Measurements from ENCODE around the gene PIK3R3. TPM values are rescaled to one million over a fixed set of nuclear protein-coding genes. Genes with fewer than 3 reads are reported as not detected.

PIK3R3 gene
- total and polyA plus RNA-seq, 3 donors from 2014 or later: 40.8 to 56.8 (median 46.1) TPM

DNA sequence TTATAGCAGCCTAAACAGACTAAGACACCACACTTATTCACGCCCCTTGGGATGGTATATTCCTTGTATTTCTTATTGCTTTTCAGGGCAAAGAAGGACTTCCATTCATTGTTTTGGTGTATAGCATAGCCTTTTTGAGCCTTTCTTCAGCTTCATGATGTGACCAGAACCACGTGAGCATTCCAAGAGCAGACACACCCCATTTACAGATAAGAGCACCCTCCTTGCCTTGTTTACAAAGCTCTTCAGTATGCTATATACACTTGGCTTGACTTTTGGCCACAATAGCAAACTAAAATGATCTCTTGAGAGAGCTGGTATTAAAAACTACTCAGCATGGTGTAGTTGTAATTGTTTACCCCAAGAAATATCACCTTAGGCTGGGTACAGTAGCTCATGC, 78.7 kb downstream of the PIK3R3 start:
- intact Hi-C loops (cut with DNase I; ENCODE audit: low total_unique reads): no loop called here
- Histone ChIP-seq H3K36me3 (ENCODE audit: low read depth, missing control alignments) (no peaks in the 10 kb centered on the region), H3K4me1 (no peaks in the 10 kb centered on the region), H3K9me3 (no peaks in the 10 kb centered on the region), H3K4me3 (no peak overlapping the region), H3K27ac (no peak overlapping the region), H3K27me3 (no peaks in the 10 kb centered on the region)
- WGBS, 2 donors: 69 to 82% methylated on average over 2 of the region's 2 CpGs
- TF ChIP-seq POLR2A (IDR thresholded peaks at IDR 0.05): no peak
- TF ChIP-seq, protein P1, sequence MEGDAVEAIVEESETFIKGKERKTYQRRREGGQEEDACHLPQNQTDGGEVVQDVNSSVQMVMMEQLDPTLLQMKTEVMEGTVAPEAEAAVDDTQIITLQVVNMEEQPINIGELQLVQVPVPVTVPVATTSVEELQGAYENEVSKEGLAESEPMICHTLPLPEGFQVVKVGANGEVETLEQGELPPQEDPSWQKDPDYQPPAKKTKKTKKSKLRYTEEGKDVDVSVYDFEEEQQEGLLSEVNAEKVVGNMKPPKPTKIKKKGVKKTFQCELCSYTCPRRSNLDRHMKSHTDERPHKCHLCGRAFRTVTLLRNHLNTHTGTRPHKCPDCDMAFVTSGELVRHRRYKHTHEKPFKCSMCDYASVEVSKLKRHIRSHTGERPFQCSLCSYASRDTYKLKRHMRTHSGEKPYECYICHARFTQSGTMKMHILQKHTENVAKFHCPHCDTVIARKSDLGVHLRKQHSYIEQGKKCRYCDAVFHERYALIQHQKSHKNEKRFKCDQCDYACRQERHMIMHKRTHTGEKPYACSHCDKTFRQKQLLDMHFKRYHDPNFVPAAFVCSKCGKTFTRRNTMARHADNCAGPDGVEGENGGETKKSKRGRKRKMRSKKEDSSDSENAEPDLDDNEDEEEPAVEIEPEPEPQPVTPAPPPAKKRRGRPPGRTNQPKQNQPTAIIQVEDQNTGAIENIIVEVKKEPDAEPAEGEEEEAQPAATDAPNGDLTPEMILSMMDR (IDR thresholded peaks at IDR 0.05): no peak
- no peak for DNase-seq

DNA sequence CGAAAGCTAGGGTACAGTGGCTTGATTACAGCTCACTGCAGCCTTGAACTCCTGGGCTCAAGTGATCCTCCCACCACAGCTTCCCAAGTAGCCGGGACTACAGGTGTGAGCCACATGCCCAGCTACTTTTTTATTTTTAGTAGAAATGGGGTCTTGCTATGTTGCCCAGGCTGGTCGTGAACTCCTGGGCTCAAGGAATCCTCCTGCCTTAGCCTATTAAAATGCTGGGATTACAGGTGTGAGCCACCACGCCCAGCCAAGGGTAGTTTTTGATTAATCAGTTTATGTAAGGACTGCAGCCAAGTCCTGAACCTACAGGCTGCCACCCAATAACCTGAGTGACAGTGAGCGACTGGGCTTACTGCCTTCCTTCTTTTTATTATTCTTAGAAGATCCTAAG, 88.3 kb downstream of the PIK3R3 start:
- WGBS, 2 donors: 77 to 84% methylated on average over 5 of the region's 5 CpGs
- Histone ChIP-seq H3K27ac (no peak overlapping the region), H3K4me1 (peaks cover 14% of the 10 kb centered on the region), H3K9me3 (no peaks in the 10 kb centered on the region), H3K4me3 (no peak overlapping the region), H3K36me3 (ENCODE audit: low read depth, missing control alignments) (no peaks in the 10 kb centered on the region), H3K27me3 (no peaks in the 10 kb centered on the region)
- no peak for DNase-seq
- TF ChIP-seq, protein P1 (IDR thresholded peaks at IDR 0.05): no peak
- no peak for TF ChIP-seq POLR2A (IDR thresholded peaks at IDR 0.05)
- intact Hi-C loops (cut with DNase I; ENCODE audit: low total_unique reads): no loop called here

DNA sequence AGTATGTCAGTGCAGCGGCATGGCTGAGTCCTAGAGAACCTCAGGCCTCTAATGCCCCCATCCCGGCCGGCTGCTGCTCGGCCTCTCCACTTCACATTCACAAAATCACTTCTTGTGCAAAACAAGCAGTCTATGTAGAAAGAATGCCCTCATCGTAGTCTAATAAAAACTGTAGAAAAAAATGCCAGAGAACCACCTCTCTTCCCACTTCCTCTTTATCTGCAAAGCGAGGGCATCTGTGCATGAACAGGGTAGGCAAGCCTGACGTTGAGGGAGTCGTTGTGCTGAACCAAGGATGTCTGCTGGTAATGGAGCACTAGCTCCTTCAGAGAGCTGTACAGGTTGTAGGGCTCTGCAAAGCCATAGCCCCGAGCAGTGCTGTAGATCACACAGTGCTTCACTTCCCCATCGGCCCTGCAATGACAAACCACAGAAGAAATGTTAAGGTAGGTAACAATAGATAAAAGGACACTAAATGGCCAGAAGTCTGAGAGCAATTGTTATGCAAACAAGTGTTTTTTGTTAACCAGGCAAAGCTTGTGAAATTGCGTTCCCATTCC, 88.9 kb downstream of the PIK3R3 start:
- intact Hi-C loops (cut with DNase I; ENCODE audit: low total_unique reads): no loop called here
- TF ChIP-seq POLR2A (IDR thresholded peaks at IDR 0.05): no peak
- TF ChIP-seq, protein P1 (IDR thresholded peaks at IDR 0.05): no peak
- 64 to 70% methylated on average over 11 of the region's 11 CpGs for WGBS, 2 donors
- Histone ChIP-seq H3K9me3 (no peaks in the 10 kb centered on the region), H3K36me3 (ENCODE audit: low read depth, missing control alignments) (no peaks in the 10 kb centered on the region), H3K27me3 (no peaks in the 10 kb centered on the region), H3K4me3 (no peak overlapping the region), H3K4me1 (peaks cover 14% of the 10 kb centered on the region), H3K27ac (no peak overlapping the region)
- no peak for DNase-seq

DNA sequence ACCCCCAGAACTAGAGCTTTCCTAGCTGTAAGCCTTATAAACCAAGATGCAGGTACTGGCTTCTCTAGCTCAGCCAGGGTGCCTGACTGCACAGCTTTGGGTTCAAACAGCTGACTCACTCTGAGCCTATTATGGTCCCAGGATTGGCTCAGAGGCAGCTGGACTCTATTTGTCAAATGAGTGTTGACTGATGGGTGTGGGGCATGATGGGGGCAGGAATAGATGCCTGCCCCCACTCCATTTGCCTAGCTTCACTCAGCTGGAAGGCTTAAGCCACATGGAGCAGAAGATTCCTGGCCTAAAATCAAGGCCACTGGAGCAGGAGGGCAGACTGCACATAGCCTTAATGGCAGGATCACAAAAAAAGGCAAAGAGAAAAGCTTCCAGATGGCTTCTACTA, 90.5 kb downstream of the PIK3R3 start:
- H3K27ac ChIP-seq: no peak overlapping the region
- no peak overlapping the region for H3K4me3 ChIP-seq

DNA sequence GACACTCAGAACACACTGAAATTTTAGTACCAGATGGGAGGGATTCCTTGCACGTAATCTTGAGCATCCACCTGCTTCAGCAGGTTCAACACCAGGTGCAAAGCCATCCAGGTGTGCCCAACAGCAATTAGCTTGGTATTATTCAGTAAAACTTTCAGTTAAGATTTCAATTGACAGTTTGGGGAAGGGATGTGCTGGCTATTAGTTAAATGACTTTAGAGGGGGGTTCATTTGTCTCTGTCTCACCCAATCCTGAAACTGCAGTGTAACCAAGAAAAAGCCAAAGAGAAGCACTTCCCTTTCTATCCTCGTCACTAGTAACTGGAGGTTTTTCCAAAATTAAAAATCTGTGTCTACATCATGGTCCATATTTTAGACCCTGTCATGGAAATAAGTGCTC, 90.9 kb downstream of the PIK3R3 start:
- Histone ChIP-seq H3K4me3 (no peak overlapping the region), H3K27ac (no peak overlapping the region), H3K27me3 (no peaks in the 10 kb centered on the region), H3K36me3 (ENCODE audit: low read depth, missing control alignments) (no peaks in the 10 kb centered on the region), H3K9me3 (no peaks in the 10 kb centered on the region), H3K4me1 (peaks cover 14% of the 10 kb centered on the region)
- TF ChIP-seq, protein P1 (IDR thresholded peaks at IDR 0.05): no peak
- TF ChIP-seq POLR2A (IDR thresholded peaks at IDR 0.05): no peak
- WGBS, 2 donors: 86 to 92% methylated on average over 2 of the region's 2 CpGs
- DNase-seq: no peak
- intact Hi-C loops (cut with DNase I; ENCODE audit: low total_unique reads): no loop called here

More for the DNA sequence above, 90.5 kb downstream of the PIK3R3 start:
- Histone ChIP-seq H3K36me3 (ENCODE audit: low read depth, missing control alignments) (no peaks in the 10 kb centered on the region), H3K4me1 (peaks cover 14% of the 10 kb centered on the region), H3K9me3 (no peaks in the 10 kb centered on the region), H3K27me3 (no peaks in the 10 kb centered on the region)
- no peak for DNase-seq
- intact Hi-C loops (cut with DNase I; ENCODE audit: low total_unique reads): no loop called here
- no peak for TF ChIP-seq POLR2A (IDR thresholded peaks at IDR 0.05)
- TF ChIP-seq, protein P1 (IDR thresholded peaks at IDR 0.05): no peak
